CD4-positive, alpha-beta T cell (primary cell): ENCODE measurements around the gene COPE. TPM values are rescaled to one million over a fixed set of nuclear protein-coding genes. Genes with fewer than 3 reads are reported as not detected.

ENCODE experiments used
- ATAC-seq: fragments of 200-7000 bp; cut with Tn5 transposase; one replicate; pipeline ENCODE4 v1.10.0; 2022; ENCODE audit warnings: mild to moderate bottlenecking; ENCODE audit not compliant: poor library complexity
- CTCF ChIA-PET: fragments of 350-600 bp; sonication (Branson Sonifier 250); formaldehyde crosslinking; loops from one replicate; lab custom pipeline; 2021; ENCODE audit warnings: antibody characterized with exemption, inconsistent platforms; lab: Charles Lee
- POLR2A ChIA-PET: fragments of 350-600 bp; sonication (Branson Sonifier 250); formaldehyde crosslinking; loops from one replicate; lab custom pipeline; 2021; ENCODE audit warnings: antibody characterized with exemption, inconsistent platforms; lab: Charles Lee
- DNase-seq, 14 experiments: peaks; one replicate each; pipeline ENCODE4 v3.0.0-alpha.2; 2013 to 2020; ENCODE audit warnings: mixed read lengths in 2 of 14
- H3K27ac ChIP-seq, 2 donors: one replicate each; pipeline versions ENCODE4 v1.5.1 to v1.7.0; 2013; ENCODE audit warnings: low read length in 2 of 2, low read depth in 1 of 2, mild to moderate bottlenecking in 1 of 2
- H3K27me3 ChIP-seq, 2 experiments: 1 replicate in 1 of 2; 2 replicates in 1 of 2; pipeline versions ENCODE4 v1.6.1 to v1.7.0; 2013; ENCODE audit warnings: low read length in 2 of 2, control low read depth in 1 of 2, mild to moderate bottlenecking in 1 of 2, moderate library complexity in 1 of 2; ENCODE audit not compliant: insufficient read depth in 2 of 2, control insufficient read depth in 1 of 2
- H3K36me3 ChIP-seq: one replicate; pipeline ENCODE4 v1.6.1; 2013; ENCODE audit warnings: low read length, control low read depth; ENCODE audit not compliant: insufficient read depth
- H3K4me1 ChIP-seq: one replicate; pipeline ENCODE4 v1.6.1; 2013; ENCODE audit warnings: low read length, control low read depth; ENCODE audit not compliant: insufficient read depth
- H3K4me3 ChIP-seq: one replicate; pipeline ENCODE4 v1.5.1; 2013; ENCODE audit warnings: mild to moderate bottlenecking, low read length, moderate library complexity
- H3K9me3 ChIP-seq, 2 experiments: 1 replicate in 1 of 2; 2 replicates in 1 of 2; pipeline versions ENCODE4 v1.6.1 to v1.7.0; 2013; ENCODE audit warnings: low read length in 2 of 2, mild to moderate bottlenecking in 2 of 2, control low read depth in 1 of 2, moderate library complexity in 1 of 2; ENCODE audit not compliant: control insufficient read depth in 1 of 2, insufficient read depth in 1 of 2
- H3K27ac Mint-ChIP-seq: one replicate; pipeline ENCODE4 v1.8.0; 2020; ENCODE audit warnings: mixed read lengths
- H3K27me3 Mint-ChIP-seq: one replicate; pipeline ENCODE4 v1.8.0; 2021; ENCODE audit warnings: mixed read lengths
- H3K36me3 Mint-ChIP-seq: one replicate; pipeline ENCODE4 v1.8.0; 2021; ENCODE audit warnings: low read depth, mixed read lengths
- H3K4me1 Mint-ChIP-seq: one replicate; pipeline ENCODE4 v1.8.0; 2021; ENCODE audit warnings: low read depth, mixed read lengths
- H3K4me3 Mint-ChIP-seq: one replicate; pipeline ENCODE4 v1.8.0; 2020; ENCODE audit warnings: mild to moderate bottlenecking, mixed read lengths
- H3K9me3 Mint-ChIP-seq: one replicate; pipeline ENCODE4 v1.8.0; 2020; ENCODE audit warnings: mixed read lengths
- intact Hi-C, 2 experiments: fragments of 100-400 bp; cut with DNase I in 1 of 2; cut with micrococcal nuclease in 1 of 2; formaldehyde crosslinking; loops; one replicate each; pipeline versions ENCODE4 v1.15.1 to v1.9.0; 2023 to 2025; cut with DNase I, micrococcal nuclease
- total RNA-seq, 174 experiments: library from RNA in 2 of 174; stranded (reverse) in 2 of 174; gene quantifications; one replicate each; pipeline ENCODE4 v1.2.3 and lab custom pipeline; 2021 to 2026
- TF ChIP-seq, protein P1 (sequence below): fragments of 200-600 bp; IDR thresholded peaks from one replicate; pipeline ENCODE4 v1.8.0; 2022; ENCODE audit warnings: antibody characterized with exemption, mild to moderate bottlenecking

The COPE gene
- total RNA-seq, 2 experiments from 2014 or later = 135 to 143 TPM

DNA sequence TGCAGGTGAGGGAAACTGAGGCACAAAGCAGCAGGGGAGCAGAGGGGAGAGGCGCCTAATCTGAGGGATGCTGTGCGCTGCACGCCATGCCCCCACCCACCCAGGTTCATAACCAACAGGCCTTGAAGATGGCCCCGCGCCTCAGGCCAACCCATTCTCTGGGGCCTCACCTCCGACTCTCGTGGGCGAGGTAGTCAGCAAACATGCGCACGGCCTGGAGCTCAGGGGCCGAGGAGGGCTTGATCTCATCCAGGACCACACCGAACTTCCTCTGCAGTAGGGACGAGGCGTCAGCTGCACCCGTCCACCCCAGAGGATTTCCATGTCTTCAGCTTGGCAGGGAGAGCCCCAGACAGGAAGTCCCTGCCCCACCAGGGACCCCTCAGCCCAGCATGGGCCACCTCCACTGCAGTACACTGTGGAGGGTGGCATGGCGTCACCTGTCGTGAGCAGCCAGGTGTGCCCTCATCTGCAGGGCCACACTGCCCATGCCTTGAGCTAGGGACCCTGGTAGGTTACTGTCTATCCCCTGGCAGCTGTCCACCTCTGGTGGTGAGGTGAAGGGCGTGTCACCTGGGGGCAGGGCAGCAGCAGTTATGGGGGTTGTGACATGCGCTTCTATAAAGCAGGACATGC, 8.3 kb downstream of the COPE start:
- ChIA-PET POLR2A (no interaction called here), CTCF (no interaction called here)
- Mint-ChIP-seq H3K4me1 (peaks cover 13% of the 10 kb centered on the region), H3K4me3 (no peak overlapping the region), H3K9me3 (no peaks in the 10 kb centered on the region), H3K36me3 (peaks cover 38% of the 10 kb centered on the region), H3K27me3 (no peaks in the 10 kb centered on the region), H3K27ac (no peak overlapping the region)
- no peak overlapping the region for H3K4me3 ChIP-seq
- TF ChIP-seq, protein P1, sequence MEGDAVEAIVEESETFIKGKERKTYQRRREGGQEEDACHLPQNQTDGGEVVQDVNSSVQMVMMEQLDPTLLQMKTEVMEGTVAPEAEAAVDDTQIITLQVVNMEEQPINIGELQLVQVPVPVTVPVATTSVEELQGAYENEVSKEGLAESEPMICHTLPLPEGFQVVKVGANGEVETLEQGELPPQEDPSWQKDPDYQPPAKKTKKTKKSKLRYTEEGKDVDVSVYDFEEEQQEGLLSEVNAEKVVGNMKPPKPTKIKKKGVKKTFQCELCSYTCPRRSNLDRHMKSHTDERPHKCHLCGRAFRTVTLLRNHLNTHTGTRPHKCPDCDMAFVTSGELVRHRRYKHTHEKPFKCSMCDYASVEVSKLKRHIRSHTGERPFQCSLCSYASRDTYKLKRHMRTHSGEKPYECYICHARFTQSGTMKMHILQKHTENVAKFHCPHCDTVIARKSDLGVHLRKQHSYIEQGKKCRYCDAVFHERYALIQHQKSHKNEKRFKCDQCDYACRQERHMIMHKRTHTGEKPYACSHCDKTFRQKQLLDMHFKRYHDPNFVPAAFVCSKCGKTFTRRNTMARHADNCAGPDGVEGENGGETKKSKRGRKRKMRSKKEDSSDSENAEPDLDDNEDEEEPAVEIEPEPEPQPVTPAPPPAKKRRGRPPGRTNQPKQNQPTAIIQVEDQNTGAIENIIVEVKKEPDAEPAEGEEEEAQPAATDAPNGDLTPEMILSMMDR = no peak
- no peaks in the 10 kb centered on the region for H3K9me3 ChIP-seq
- H3K27me3 ChIP-seq = no peaks in the 10 kb centered on the region
- H3K4me1 ChIP-seq = peaks cover 26% of the 10 kb centered on the region
- DNase-seq (no peak), ATAC-seq (no peak)
- intact Hi-C loops = no loop called here
- no peak overlapping the region for H3K27ac ChIP-seq
- peaks cover 72% of the 10 kb centered on the region for H3K36me3 ChIP-seq

DNA sequence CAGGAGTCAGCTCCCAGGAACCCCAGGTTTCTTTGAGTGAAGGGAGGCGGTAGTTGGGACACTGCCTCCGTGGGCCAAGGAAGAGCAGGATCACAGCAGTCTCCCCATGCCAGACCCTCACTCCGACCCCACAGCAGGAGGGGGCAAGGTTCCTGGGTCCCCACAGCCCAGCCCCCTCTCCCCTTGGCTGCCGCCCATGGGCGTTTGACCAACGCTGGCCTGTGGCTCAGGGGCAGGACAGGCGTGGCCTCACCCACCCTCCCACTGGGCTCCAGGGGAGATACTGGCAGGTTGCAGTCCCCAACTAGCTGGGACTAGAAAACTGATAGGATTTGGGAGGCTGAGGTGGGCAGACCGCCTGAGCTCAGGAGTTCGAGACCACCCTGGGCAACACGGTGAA, 9.2 kb downstream of the COPE start:
- ATAC-seq = no peak
- H3K27ac Mint-ChIP-seq = no peak overlapping the region
- ChIA-PET CTCF (no interaction called here), POLR2A (no interaction called here)
- H3K4me3 Mint-ChIP-seq = no peak overlapping the region
- no peaks in the 10 kb centered on the region for H3K9me3 Mint-ChIP-seq
- intact Hi-C loops = no loop called here
- no peaks in the 10 kb centered on the region for H3K27me3 Mint-ChIP-seq
- peaks cover 36% of the 10 kb centered on the region for H3K36me3 Mint-ChIP-seq
- no peak for DNase-seq
- H3K4me1 ChIP-seq = peaks cover 17% of the 10 kb centered on the region
- TF ChIP-seq, protein P1 = no peak
- no peak overlapping the region for H3K27ac ChIP-seq
- H3K4me1 Mint-ChIP-seq = peaks cover 8% of the 10 kb centered on the region
- H3K9me3 ChIP-seq = no peaks in the 10 kb centered on the region
- no peaks in the 10 kb centered on the region for H3K27me3 ChIP-seq
- peaks cover 71% of the 10 kb centered on the region for H3K36me3 ChIP-seq
- H3K4me3 ChIP-seq = no peak overlapping the region

DNA sequence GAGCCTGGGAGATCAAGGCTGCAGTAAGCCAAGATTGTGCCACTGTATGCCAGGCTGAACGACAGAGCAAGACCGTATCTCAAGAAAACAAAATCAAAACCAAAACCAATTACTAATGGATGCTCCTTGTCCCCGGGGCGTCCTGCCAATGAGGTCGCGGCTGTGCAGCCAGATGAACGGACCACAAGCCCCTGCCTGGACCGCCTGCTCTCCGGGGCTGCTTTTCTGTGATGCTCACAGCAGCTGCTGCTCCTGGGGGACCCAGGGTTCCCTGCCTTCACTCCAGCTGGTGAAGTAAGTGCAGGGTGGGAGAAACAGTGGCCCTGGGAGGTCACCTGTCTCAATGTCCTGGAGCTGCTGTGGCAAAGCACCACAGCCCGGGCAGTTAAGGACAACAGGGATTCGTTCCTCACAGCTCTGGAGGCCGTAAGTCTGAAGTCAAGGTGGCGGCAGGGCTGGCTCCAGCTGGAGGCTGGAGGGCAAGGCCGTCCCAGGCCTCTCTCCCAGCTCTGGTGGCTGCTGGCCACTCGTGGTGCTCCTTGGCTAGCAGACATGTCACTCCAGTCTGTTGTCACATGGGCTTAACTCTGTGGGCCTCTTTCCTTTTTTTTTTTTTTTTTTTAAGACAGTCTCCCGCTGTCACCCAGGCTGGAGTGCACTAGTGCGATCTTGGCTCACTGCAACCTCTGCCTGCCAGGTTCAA, 10.1 kb downstream of the COPE start:
- peaks cover 14% of the 10 kb centered on the region for H3K4me1 ChIP-seq
- no peaks in the 10 kb centered on the region for H3K27me3 ChIP-seq
- Mint-ChIP-seq H3K4me3 (no peak overlapping the region), H3K27me3 (no peaks in the 10 kb centered on the region), H3K36me3 (peaks cover 33% of the 10 kb centered on the region), H3K9me3 (no peaks in the 10 kb centered on the region), H3K27ac (no peak overlapping the region), H3K4me1 (peaks cover 8% of the 10 kb centered on the region)
- H3K36me3 ChIP-seq = peaks cover 74% of the 10 kb centered on the region
- H3K9me3 ChIP-seq = no peaks in the 10 kb centered on the region
- ATAC-seq (no peak), DNase-seq (no peak)
- ChIA-PET POLR2A (interaction anchor here (1.8 kb wide), 1 partner anchor 10 kb away, joined by 6 read pairs; the partner anchor contains the start of genes COPE and DDX49), CTCF (no interaction called here)
- no peak overlapping the region for H3K4me3 ChIP-seq
- no peak overlapping the region for H3K27ac ChIP-seq
- intact Hi-C loops = no loop called here
- TF ChIP-seq, protein P1 = no peak
